A172 (cell line): ENCODE data around the gene GSTM2. TPM values are rescaled to one million over a fixed set of nuclear protein-coding genes. Genes with fewer than 3 reads are reported as not detected.

ENCODE experiments used
- DNase-seq: peaks from one replicate; pipeline ENCODE4 v3.0.0-alpha.2; 2015; ENCODE audit warnings: low spot score
- total RNA-seq: library from RNA; depleted of rRNA; stranded (reverse); fragments of >200 nt; shearing (Covaris generic); gene quantifications from 2 replicates; pipeline ENCODE4 v1.2.3, GENCODE V29; 2014

GSTM2 gene
- total RNA-seq, 1 experiment from 2014 or later: 8.9 TPM

- no peak for DNase-seq
Measured at GRCh38 chr1:109629372-109630030, 38.4 kb upstream of the GSTM2 start.

GRCh38 chr1:109630081-109630897, 37.6 kb upstream of the GSTM2 start:
- DNase-seq: no peak

- no peak for DNase-seq
Measured at GRCh38 chr1:109630898-109631512, 36.9 kb upstream of the GSTM2 start.

- DNase-seq: no peak
Measured at GRCh38 chr1:109631513-109632505, 36.0 kb upstream of the GSTM2 start.

- DNase-seq: no peak
Measured at GRCh38 chr1:109632671-109633346, 35.0 kb upstream of the GSTM2 start.

- no peak for DNase-seq
Measured at GRCh38 chr1:109634292-109634691, 33.6 kb upstream of the GSTM2 start.

GRCh38 chr1:109634771-109635750, 32.8 kb upstream of the GSTM2 start:
- no peak for DNase-seq

- no peak for DNase-seq
Measured at GRCh38 chr1:109635862-109636200, 32.0 kb upstream of the GSTM2 start.

- peak; percentile 55 for DNase-seq
Measured at GRCh38 chr1:109636201-109636952, 31.5 kb upstream of the GSTM2 start.

- no peak for DNase-seq
Measured at GRCh38 chr1:109637446-109637845, 30.4 kb upstream of the GSTM2 start.

GRCh38 chr1:109639063-109639840, 28.6 kb upstream of the GSTM2 start:
- no peak for DNase-seq

GRCh38 chr1:109639841-109640184, 28.0 kb upstream of the GSTM2 start:
- DNase-seq: no peak

GRCh38 chr1:109640285-109640865, 27.5 kb upstream of the GSTM2 start:
- peak; percentile 37 for DNase-seq

- no peak for DNase-seq
Measured at GRCh38 chr1:109641078-109641740, 26.6 kb upstream of the GSTM2 start.

GRCh38 chr1:109641861-109642260, 26.0 kb upstream of the GSTM2 start:
- no peak for DNase-seq

GRCh38 chr1:109642626-109643025, 25.2 kb upstream of the GSTM2 start:
- DNase-seq: no peak

GRCh38 chr1:109643385-109644230, 24.2 kb upstream of the GSTM2 start:
- peak; percentile 57 for DNase-seq
